ENCODE data around the gene CDS1. TPM values are rescaled to one million over a fixed set of nuclear protein-coding genes. Genes with fewer than 3 reads are reported as not detected.

CDS1 gene
- polyA plus RNA-seq, 1 experiment = not detected

DNA sequence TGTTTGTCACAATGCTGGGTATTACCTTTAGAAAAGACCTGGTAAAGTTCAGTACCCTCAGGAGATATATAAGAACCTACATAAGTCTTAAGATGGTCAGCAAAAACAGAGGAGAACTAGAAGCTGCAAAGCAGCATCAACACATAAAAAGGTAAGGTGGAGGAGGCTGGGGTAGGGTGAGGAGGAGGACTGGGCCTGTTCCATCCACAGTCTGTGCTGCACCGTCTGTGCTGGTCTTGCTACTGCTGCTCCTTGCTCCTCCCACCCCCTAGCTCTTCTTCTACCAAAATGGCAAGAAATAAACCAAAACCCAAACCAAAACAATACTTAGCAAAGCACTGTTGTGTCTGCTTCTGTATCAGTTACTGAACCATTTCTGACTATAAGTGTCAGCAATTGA, 102.2 kb downstream of the CDS1 start:
- Histone ChIP-seq H3K4me3 (ENCODE audit: low read depth, low read length) (no peak overlapping the region), H3K9me3 (ENCODE audit: control insufficient read depth, insufficient read depth, low read length) (no peaks in the 10 kb centered on the region), H3K27me3 (ENCODE audit: control insufficient read depth, insufficient read depth, low read length) (no peaks in the 10 kb centered on the region), H3K27ac (ENCODE audit: low read depth, low read length) (no peak overlapping the region)
- no peak for DNase-seq (ENCODE audit: low read depth, low spot score)
- no peak for TF ChIP-seq CTCF (IDR thresholded peaks at IDR 0.05; ENCODE audit: low read depth, low read length)
- POLR2A ChIA-PET = no interaction called here
- CTCF ChIA-PET = no interaction called here

GRCh38 chr4:84688605-84689004, 105.7 kb downstream of the CDS1 start:
- no peaks in the 10 kb centered on the region for H3K27me3 ChIP-seq (ENCODE audit: control insufficient read depth, insufficient read depth, low read length)
- H3K9me3 ChIP-seq (ENCODE audit: control insufficient read depth, insufficient read depth, low read length) = no peaks in the 10 kb centered on the region
- no peak for TF ChIP-seq CTCF (IDR thresholded peaks at IDR 0.05; ENCODE audit: low read depth, low read length)
- no peak overlapping the region for H3K27ac ChIP-seq (ENCODE audit: low read depth, low read length)
- CTCF ChIA-PET = no interaction called here
- no peak overlapping the region for H3K4me3 ChIP-seq (ENCODE audit: low read depth, low read length)
- no peak for DNase-seq (ENCODE audit: low read depth, low spot score)
- POLR2A ChIA-PET = no interaction called here

GRCh38 chr4:84689197-84689596, 106.3 kb downstream of the CDS1 start:
- no peak overlapping the region for H3K4me3 ChIP-seq (ENCODE audit: low read depth, low read length)
- CTCF ChIA-PET = no interaction called here
- no peak overlapping the region for H3K27ac ChIP-seq (ENCODE audit: low read depth, low read length)
- no peaks in the 10 kb centered on the region for H3K27me3 ChIP-seq (ENCODE audit: control insufficient read depth, insufficient read depth, low read length)
- TF ChIP-seq CTCF (IDR thresholded peaks at IDR 0.05; ENCODE audit: low read depth, low read length) = no peak
- DNase-seq (ENCODE audit: low read depth, low spot score) = no peak
- POLR2A ChIA-PET = no interaction called here
- no peaks in the 10 kb centered on the region for H3K9me3 ChIP-seq (ENCODE audit: control insufficient read depth, insufficient read depth, low read length)

- CTCF ChIA-PET = interaction anchor here (0.5 to 2.1 kb wide), 5 partner anchors 11 to 280 kb away, joined by 3 to 9 read pairs (median 6); no protein-coding TSS in a partner anchor
- TF ChIP-seq CTCF (IDR thresholded peaks at IDR 0.05; ENCODE audit: low read depth, low read length) = no peak
- POLR2A ChIA-PET = interaction anchor here (0.7 kb wide), 1 partner anchor 11 kb away, joined by 6 read pairs; no protein-coding TSS in a partner anchor
- DNase-seq (ENCODE audit: low read depth, low spot score) = no peak
- no peak overlapping the region for H3K4me3 ChIP-seq (ENCODE audit: low read depth, low read length)
- no peaks in the 10 kb centered on the region for H3K9me3 ChIP-seq (ENCODE audit: control insufficient read depth, insufficient read depth, low read length)
- no peaks in the 10 kb centered on the region for H3K27me3 ChIP-seq (ENCODE audit: control insufficient read depth, insufficient read depth, low read length)
- H3K27ac ChIP-seq (ENCODE audit: low read depth, low read length) = peak overlapping the region; percentile 62
These were observed 107.6 kb downstream of the CDS1 start for GRCh38 chr4:84690481-84690880.

GRCh38 chr4:84691170-84691691, 108.3 kb downstream of the CDS1 start:
- POLR2A ChIA-PET = interaction anchor here (0.7 to 1.0 kb wide), 2 partner anchors 12 to 276 kb away, joined by 3 to 6 read pairs; partner anchors contain the start of gene WDFY3
- H3K9me3 ChIP-seq (ENCODE audit: control insufficient read depth, insufficient read depth, low read length) = no peaks in the 10 kb centered on the region
- DNase-seq (ENCODE audit: low read depth, low spot score) = peak; percentile 84
- H3K27me3 ChIP-seq (ENCODE audit: control insufficient read depth, insufficient read depth, low read length) = no peaks in the 10 kb centered on the region
- CTCF ChIA-PET = interaction anchor here (1.2 to 2.1 kb wide), 4 partner anchors 12 to 280 kb away, joined by 3 to 9 read pairs (median 6); no protein-coding TSS in a partner anchor
- peak overlapping the region; percentile 18; the same call in 1 of the 2 replicates for H3K4me3 ChIP-seq (ENCODE audit: low read depth, low read length)
- TF ChIP-seq CTCF (IDR thresholded peaks at IDR 0.05; ENCODE audit: low read depth, low read length) = no peak
- peak overlapping the region; percentile 62 for H3K27ac ChIP-seq (ENCODE audit: low read depth, low read length)
